ENCODE results near the gene SYNC.

Gene SYNC

DNA sequence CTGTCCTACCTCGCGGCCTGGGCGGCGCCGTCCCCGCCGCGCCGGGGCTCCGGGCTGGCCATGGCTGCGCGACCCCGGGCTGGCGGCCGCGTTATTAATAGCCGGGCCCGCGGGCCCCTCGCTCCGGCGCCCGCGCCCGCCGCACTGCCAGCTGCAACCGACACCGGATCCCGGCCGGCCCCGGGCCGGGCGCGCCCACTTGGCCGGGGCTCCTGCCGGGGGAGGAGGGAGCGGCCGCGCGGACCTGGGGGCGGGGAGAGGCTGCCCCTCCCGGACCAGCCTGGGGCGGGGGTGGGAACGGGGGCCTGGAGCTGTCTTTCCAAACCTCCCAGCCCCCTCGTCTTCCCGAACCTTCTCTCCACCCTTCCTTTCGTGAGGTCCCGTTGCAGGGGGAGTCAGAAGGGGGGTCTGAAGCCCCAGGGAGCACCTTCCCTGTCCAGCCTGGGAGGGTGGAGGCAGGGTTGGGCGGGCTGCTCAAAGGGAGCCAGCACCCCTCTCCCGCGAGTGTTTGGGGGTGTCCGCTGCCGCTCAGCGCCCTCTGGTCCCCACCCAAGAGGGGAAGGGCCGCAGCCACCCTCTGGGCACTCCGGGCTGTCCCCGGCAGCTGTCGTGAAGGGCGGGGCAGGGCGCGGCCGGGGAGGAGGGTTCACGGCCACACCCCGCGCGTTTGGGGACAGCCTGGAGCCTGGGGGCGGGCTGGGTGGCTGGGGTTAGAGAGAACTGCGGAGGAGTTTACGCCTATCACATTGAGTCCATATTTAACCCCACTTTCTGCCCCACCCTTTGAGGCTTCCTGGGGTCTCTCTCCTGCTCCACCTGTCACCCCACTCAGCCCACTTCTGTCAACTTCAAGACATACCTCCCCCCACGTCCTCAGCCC, at the start of gene SYNC:
Gene SYNC, minus strand, starts transcription at position 172 of the 880 bp plus-strand sequence. Its CDS starts 110 bp downstream, at position 62.
- DNase-seq = peak; percentile 90

DNA sequence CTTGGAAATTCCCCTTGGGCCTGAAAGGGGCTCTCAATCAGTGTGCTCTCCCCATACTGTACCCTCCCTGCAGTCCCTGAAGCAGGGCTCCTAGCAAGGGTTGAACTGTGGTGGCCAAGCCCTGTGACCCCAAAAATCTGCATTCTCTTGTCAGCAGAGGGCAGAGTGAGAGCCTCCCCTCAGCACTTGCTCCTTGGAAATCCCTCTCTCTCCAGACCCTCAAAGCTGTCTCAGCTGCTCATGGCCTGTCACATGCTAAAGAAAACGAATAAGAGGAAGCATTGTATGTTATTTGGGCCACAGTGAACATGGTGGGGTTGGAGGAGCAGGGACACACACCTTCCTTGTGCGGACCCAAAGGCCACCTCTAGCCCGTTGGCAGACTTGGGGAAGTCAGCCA, 47.2 kb upstream of the SYNC start:
- no peak for DNase-seq

DNA sequence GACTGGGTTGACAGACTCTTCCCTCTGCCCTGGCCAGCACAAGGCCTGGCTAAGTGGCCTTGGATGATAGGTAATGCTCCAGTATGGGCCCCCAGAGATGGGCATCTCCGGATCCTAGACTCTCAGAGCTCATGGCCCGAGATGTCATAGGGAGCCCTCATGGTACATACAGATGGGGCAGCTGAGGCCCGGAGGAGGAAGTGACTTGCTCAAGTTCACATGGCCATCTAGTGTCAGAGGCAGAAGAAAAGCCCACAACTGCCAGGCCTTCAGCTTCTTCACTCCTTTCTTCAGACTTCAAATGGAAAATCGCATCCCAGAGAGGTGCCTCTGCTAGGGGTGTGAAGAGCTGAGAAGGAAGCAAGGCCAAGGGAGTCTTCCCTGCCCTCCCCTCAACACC, 46.8 kb upstream of the SYNC start:
- DNase-seq = no peak

DNA sequence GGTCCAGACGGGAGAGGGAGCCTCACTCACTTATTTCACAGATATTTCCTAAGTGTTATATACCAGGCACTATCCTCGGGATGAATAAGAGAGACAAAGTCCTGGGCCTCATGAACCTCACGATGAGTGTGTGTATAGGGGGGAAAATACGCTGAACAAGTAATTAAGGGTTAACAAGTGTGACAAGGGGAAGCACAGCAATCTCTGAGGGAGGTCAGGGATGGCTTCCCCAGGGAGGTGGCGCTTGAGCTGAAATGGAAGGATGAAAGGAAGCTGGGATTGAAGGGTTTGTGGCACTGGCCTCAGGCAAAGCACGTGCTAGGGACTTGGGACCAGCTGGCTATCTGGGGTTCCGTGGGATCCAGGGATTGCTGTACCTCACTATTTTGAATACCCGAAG, 46.4 kb upstream of the SYNC start:
- DNase-seq = no peak

GRCh38 chr1:32748348-32748747, 45.8 kb upstream of the SYNC start:
- DNase-seq = no peak

DNA sequence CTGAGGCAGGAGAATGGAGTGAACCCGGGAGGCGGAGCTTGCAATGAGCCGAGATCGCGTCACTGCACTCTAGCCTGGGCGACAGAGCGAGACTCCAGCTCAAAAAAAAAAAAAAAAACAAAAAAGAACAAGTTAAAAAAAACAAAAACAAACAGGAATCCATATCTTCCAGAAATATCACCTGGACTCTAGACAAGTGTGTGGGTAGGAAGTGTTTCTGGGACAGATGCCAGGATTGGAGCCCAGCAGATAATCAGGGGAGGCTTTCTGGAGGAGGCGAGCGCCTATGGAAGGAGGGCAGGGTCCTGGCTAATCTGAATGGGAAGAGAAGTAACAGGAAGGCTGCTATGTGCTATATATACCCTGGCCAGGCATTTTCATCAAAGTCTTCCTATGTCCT, 43.6 kb upstream of the SYNC start:
- no peak for DNase-seq

DNA sequence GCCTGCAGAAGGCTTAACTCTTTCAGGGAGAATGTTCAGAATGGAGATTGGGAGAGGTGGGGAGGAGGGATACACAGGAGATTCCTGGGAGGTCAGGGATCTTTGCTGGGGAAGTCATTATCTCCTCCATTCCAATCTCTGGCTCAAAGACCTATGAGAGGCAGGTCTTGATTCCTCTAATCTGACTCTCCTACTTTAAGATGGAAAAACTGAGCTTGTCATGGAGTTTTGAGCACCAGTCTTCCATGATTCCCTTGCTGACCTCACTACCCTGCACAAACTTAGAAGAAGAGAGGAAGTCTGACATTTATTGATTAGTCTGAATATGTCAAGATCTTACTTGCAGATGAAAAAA, 41.5 kb upstream of the SYNC start:
- no peak for DNase-seq

DNA sequence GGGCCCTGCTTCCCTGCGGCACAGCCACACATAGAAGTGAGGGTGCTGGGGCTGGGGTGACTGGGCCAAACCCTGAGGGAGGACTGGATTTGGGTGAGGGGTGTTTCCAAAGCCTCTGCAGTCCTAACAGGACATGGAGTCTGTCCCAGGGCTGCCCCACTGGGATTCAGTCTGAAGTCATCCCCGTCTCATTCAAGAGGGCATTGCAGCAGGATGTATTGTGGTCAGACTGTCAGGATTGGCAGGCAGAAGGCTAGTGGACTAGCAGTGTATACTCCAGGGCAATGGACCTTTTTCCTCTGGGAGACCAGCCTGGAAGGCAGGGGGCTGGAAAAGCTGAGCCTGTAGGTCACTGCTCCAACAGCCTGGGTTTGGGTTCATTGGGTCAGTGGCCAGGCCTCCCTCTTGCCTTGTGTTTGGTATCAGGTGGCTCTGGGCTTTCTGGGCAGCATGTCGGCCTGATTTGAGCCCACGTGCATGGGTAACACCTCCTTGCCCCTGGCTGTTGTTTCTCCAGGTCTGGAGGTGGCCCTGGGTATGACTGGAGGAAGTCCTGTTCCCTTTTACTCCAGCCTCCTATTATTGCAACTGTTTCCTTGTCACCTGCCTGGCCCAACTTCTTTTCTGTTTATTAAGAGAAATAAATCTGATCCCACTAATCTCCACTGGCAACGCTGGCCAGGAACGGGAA, 41.0 kb upstream of the SYNC start:
- no peak for DNase-seq

GRCh38 chr1:32742956-32743355, 40.4 kb upstream of the SYNC start:
- no peak for DNase-seq

DNA sequence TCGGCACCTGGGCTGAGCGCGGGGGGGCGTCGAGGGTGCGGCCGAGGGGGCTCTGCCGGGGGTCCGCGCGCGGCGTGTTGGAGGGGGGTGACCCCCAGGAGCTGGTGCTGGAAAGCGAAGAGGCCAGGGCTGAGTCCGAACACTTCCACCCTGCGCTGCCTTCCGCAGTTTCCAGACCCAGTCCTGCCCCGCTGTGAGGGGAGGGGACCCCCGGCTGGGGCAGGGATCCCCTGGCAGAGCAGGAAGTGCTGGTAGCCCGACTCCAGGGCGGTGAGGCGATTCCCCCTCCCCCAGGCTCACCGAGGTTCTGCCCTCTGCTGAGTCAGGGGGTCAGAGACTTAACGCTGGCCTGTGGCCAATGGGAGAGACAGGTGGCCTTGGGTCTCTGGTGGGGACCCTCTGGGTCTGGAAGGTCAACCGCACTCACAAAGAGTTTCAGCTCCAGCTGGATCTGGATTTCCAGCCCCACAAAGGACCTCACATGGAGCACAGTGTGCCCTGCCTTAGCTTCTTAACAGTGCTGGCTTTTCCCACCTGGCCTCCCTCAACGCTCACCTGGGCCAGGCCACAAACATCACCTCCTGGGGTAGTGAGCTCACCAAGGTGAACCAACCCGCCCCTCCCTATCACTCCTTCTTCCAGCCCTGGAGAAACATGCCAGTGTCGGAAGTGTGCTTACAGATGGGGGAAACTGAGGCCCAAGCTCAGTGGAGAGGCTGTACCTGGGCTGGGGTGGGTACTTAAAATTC, 39.8 kb upstream of the SYNC start:
- DNase-seq = no peak

DNA sequence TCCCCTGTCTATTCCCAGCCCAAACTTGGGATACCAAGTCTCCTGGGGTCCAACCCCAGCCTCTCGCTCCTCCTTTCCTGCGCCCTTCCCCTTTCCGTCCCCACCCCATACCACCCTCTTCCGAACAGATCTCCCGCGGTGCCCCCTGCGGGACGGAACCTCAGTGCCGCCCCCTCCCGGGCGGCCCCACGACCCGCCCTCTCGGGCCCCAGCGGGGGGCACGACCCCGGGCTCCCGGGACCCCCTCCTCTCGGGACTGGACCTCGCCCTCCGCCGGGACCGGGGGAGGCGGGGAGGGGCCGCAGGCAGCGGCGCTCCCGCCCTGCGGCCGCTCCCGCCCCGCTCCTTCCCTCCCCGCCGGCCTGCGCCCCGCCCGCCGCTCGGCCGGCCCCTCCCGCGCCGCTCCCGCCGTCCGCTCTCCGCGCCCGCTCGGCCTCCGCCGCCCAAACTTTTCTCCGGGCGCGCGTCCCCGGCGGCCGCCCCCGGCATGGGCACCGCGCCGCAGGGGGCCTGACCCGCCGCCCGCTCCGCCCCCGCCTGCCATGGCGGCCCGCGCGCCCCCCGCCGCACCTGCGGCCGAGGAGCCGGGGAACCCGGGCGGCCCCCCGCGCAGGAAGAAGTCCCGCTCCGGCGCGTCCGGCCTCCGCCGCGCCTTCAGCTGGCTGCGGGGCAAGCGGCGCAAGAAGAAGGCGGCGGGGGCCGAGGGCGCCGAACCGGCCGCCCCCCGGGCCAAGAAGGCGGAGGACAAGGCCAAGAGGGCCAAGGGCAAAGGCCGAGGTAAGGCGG, 39.0 kb upstream of the SYNC start:
- no peak for DNase-seq

GRCh38 chr1:32741059-32741412, 38.5 kb upstream of the SYNC start:
- DNase-seq = no peak

DNA sequence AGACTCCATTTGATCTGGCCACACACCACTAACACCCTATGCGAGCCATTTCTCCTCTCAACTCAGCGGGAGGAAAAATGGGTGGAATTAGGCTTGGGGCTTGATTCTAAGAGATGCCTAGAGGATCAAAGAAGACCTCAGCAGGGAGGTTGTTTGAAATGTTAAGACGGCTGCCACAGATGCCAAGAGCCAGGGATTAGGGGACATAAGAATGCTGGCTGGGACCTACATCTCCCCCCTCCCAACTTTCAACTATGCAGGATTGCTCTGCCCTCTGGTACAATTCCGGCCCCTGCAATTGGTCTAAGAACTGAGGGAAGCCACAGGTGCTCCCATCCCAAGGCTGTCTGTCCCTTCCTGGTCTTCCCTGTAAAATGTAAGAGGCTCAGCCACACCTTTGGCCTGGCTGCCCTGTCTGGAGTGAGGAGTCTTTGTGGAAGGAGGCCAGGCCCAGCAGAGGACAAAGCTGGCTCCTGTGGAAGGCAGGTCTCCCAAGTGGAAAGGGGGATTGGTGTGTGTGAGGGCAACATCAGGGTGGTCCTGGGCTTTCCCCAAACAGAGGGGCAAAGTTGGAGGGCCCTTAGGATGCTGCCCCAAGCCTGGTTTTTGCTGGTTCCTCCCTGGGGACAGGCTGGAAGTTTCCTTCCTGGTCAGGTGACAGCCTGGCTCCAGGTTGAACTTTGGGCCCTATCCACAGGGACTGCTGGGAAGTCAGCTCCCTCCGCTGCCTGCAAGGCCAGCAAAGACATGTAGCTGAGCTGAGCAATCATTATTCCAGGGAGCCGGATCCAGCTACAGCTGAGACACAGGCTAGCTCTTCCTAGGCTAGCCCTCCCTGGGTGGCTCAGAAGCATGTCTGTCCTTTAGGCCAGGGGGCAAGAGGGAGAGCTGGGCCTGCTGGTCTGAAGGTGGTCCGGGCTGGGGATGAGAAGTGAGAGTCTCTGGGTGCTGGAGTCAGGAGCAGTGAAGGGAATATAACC, 34.5 kb upstream of the SYNC start:
- DNase-seq = no peak

GRCh38 chr1:32733582-32734321, 31.2 kb upstream of the SYNC start:
- DNase-seq = no peak

- DNase-seq = no peak
Observed at GRCh38 chr1:32729254-32730046, 26.9 kb upstream of the SYNC start.

DNA sequence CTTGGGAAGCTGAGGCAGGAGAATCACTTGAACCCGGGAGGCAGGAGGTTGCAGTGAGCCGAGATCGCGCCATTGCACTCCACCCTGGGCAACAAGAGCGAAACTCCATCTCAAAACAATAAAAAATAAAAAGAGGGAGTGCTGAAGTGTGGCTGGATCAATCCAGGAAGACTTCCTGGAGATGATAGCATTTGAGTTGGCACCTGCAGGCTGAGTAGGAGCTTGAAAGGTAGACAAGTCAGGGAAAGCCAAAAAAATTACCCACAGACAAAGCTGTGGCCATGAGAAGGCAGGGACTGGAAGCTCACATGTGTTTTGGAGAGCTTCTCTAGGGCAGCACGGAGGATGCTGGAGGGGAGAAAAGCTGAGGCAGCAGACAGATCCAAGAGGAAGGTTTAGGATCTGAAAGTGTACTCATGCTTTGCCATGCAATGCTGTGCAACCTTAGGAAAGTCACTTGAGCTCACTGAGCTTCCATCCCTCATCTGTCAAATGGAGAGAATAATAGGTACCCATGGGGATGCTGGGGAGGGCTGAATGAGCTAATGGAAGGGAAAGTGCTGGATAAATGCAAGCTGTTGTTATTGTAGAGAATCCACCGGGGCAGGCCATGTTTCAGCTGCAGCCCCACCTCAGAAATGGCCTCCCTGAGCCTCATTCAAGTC, 26.0 kb upstream of the SYNC start:
- DNase-seq = no peak

- DNase-seq = no peak
Observed at GRCh38 chr1:32727876-32728275, 25.3 kb upstream of the SYNC start.

DNA sequence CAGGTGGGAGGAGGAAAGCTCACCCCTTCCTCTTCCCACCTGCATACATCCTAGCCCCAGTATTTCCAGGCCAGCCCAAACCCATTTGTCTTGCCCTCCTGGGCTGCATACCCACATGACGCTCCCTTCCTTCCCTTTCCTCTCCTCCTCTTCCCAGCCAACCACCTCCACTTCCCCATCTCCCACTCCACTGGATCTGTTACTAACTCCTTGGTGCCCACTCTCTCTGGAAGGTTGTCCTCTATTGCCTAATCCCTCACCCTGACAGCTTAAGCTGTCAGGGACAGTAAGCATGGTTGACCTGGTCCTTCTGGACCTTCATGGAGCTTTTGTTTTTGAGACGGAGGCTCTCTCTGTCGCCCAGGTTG, 23.0 kb upstream of the SYNC start:
- no peak for DNase-seq

Measured in NCI-H226 (cell line).